Heart right ventricle (tissue), 16 donors: ENCODE measurements around the gene MROH2B. TPM values are rescaled to one million over a fixed set of nuclear protein-coding genes. Genes with fewer than 3 reads are reported as not detected.

Experiments used
- ATAC-seq, 8 donors: fragments of 200-7000 bp; cut with Tn5 transposase; one replicate each; pipeline ENCODE4 v1.9.1; 2020; ENCODE audit warnings: mild to moderate bottlenecking in 8 of 8, moderate library complexity in 8 of 8, moderate number of reproducible peaks in 1 of 8
- DNase-seq, 2 donors: peaks; one replicate each; pipeline ENCODE4 v3.0.0-alpha.2; 2020
- H3K27ac ChIP-seq, 10 donors: fragments of 200-600 bp; sonication (generic) in 2 of 10; one replicate each; pipeline versions ENCODE4 v1.5.0 to v1.8.0; 2020 to 2022; ENCODE audit warnings: mild to moderate bottlenecking in 3 of 10
- H3K27me3 ChIP-seq, 7 donors: fragments of 200-600 bp; one replicate each; pipeline ENCODE4 v1.8.0; 2021 to 2022; ENCODE audit warnings: mild to moderate bottlenecking in 2 of 7
- H3K36me3 ChIP-seq, 9 donors: fragments of 200-600 bp; sonication (generic) in 1 of 9; one replicate each; pipeline versions ENCODE4 v1.5.0 to v1.8.0; 2020 to 2022; ENCODE audit warnings: mild to moderate bottlenecking in 2 of 9
- H3K4me1 ChIP-seq, 9 donors: fragments of 200-600 bp; sonication (generic) in 1 of 9; one replicate each; pipeline versions ENCODE4 v1.5.0 to v1.8.0; 2020 to 2022; ENCODE audit warnings: mild to moderate bottlenecking in 4 of 9
- H3K4me3 ChIP-seq, 10 donors: fragments of 200-600 bp; sonication (generic) in 2 of 10; one replicate each; pipeline versions ENCODE4 v1.5.0 to v1.8.0; 2020 to 2022; ENCODE audit warnings: mild to moderate bottlenecking in 7 of 10, moderate library complexity in 2 of 10
- H3K9me3 ChIP-seq, 11 donors: fragments of 200-600 bp in 10 of 11; sonication (generic) in 2 of 11; one replicate each; pipeline versions ENCODE4 v1.5.0 to v1.8.0; 2013 to 2022; ENCODE audit warnings: mild to moderate bottlenecking in 2 of 11, control low read depth in 1 of 11, moderate library complexity in 1 of 11
- WGBS, 2 donors: extraction: QIAGEN DNeasy Blood & Tissue Kit; methylation state at CpG; one replicate each; pipeline ENCODE4 v1.1.7; 2013; ENCODE audit warnings: inconsistent platforms in 1 of 2; 5-methylcytosine and 5-hydroxymethylcytosine counted together
- intact Hi-C, 10 donors: fragments of 100-400 bp; cut with DNase I; formaldehyde crosslinking; loops; one replicate each; pipeline versions ENCODE4 v1.11.1 to v1.14.2; 2022
- polyA plus RNA-seq, 2 donors: library from polyadenylated mRNA; stranded (reverse); fragments of 200-250 nt; gene quantifications; one replicate each; pipeline ENCODE4 v1.2.3, GENCODE V29; 2013
- total RNA-seq, 10 donors: library from RNA; stranded (reverse); fragmentation: NEBNext Ultra II Directional in 3 of 10; extraction: Animal tissue kit (Norgen Biotek cat#: 25700) in 3 of 10; gene quantifications; one replicate each; pipeline versions ENCODE4 v1.2.1 to v1.2.4, GENCODE V29; 2021 to 2023
- TF ChIP-seq, protein P1 (sequence below), 9 donors: fragments of 200-600 bp; sonication (generic) in 2 of 9; IDR thresholded peaks; one replicate each; pipeline versions ENCODE4 v1.5.0 to v1.8.0; 2021 to 2022; ENCODE audit warnings: antibody characterized with exemption in 9 of 9, mild to moderate bottlenecking in 5 of 9, moderate library complexity in 1 of 9
- donor health status: Arrhythmogenic right ventricular cardiomyopathy.
- donor health status: ischemic (EF 13 %, LVEDD 7.1; RV severe dilation, severe dysfunction).
- donor health status: healthy with polysubstance abuse.
- donor health status: DM: no; HTN: yes; CAD: no.
- donor health status: DM: no; HTN: no; CAD: no.
- donor health status: ischemic (EF 25% LVEDD 6.9; RV normal size, moderate dysfunction).
- donor health status: ischemic (EF 25% LVEDD 5.7; RV mildly dilated, moderate dysfunction).
- donor health status: healthy.
- donor health status: DM: yes; HTN: yes; CAD: no.
- donor health status: Ischemic cardiomyopathy.
- donor health status: ischemic (EF 35%, LVEDD 5.7; RV mildly dilated, moderate dysfunction).
- donor health status: nonischemic (EF 11% LVEDD 7.7; RV severe dilation, severe dysfunction).
- donor health status: DM: yes; HTN: yes; CAD: no.
- donor health status: PGD.
- donor health status: ischemic (EF 29% LVEDD 5.4; RV normal size, mild dysfunction).
- donor health status: nonischemic (EF 23%, LVEDD 6.1; RV moderate dilation, normal function).

MROH2B gene
- total and polyA plus RNA-seq, 12 donors = under 0.01 TPM; not detected in 11

DNA sequence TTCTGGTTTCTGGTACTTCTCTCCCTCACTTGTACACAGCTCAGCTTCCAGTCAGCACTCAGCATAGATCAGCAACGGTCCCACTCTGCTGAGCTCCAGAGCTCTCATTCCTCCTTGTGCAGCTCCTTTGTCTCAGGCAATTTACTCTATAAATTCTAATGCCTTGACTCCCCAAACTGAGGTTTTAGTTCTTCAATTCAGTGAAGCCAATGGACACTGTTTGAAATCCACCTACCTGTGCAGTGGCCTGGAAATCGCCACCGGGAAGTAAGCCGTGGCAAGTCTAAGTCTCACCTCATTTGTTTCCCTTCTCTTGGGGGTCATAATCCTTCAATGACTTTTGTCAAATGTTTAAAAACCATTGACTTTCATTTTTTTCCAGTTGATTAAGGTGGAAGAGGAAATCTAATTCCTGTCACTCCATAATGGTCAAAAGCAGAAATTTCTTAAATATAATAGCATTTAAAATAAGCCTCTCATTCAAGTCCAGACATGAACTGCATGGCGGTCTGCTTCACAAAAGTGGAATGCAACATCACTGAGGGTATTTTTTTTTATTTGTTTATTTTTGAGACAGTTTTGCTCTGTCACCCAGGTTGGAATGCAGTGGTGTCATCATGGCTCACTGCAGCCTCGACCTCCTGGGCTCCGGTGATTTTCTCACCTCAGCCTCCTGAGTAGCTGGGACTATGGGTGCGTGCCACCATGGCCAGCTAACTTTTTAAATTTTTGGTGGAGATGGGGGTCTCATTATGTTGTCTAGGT, 82.2 kb downstream of the MROH2B start:
- TF ChIP-seq, protein P1, sequence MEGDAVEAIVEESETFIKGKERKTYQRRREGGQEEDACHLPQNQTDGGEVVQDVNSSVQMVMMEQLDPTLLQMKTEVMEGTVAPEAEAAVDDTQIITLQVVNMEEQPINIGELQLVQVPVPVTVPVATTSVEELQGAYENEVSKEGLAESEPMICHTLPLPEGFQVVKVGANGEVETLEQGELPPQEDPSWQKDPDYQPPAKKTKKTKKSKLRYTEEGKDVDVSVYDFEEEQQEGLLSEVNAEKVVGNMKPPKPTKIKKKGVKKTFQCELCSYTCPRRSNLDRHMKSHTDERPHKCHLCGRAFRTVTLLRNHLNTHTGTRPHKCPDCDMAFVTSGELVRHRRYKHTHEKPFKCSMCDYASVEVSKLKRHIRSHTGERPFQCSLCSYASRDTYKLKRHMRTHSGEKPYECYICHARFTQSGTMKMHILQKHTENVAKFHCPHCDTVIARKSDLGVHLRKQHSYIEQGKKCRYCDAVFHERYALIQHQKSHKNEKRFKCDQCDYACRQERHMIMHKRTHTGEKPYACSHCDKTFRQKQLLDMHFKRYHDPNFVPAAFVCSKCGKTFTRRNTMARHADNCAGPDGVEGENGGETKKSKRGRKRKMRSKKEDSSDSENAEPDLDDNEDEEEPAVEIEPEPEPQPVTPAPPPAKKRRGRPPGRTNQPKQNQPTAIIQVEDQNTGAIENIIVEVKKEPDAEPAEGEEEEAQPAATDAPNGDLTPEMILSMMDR (IDR thresholded peaks at IDR 0.05) = no peak
- Histone ChIP-seq H3K4me1 (peaks cover 0 to 28% (median 16%) of the 10 kb centered on the region in 9 donors), H3K4me3 (no peak overlapping the region), H3K27ac (no peak overlapping the region), H3K36me3 (no peaks in the 10 kb centered on the region), H3K27me3 (no peaks in the 10 kb centered on the region), H3K9me3 (peaks cover 0 to 8% (median 0%) of the 10 kb centered on the region in 11 donors)
- no peak for ATAC-seq
- no peak for DNase-seq
- intact Hi-C loops = no loop called here
- WGBS, 2 donors = 95 to 96% methylated on average over 8 of the region's 8 CpGs

DNA sequence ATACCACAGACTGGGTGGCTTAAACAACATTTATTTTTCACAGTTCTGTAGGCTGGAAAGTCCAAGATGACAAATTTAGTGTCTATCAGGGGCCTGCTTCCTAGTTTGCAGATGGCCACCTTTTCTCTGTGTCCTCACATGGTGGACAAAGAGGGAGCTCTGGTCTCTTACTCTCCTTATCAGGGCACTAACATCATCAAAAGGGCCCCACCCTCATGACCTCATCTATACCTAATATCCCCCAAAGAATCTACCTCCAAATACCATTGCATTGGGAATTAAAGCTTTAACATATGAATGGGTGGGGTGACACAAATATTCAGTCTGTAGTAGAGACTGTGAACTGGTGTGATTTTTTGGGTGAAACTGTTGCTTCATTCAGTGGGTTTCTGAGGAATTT, 83.8 kb downstream of the MROH2B start:
- Histone ChIP-seq H3K9me3 (peaks cover 0 to 8% (median 0%) of the 10 kb centered on the region in 11 donors), H3K27ac (no peak overlapping the region), H3K27me3 (no peaks in the 10 kb centered on the region), H3K4me3 (no peak overlapping the region), H3K4me1 (peaks cover 0 to 26% (median 16%) of the 10 kb centered on the region in 9 donors), H3K36me3 (no peaks in the 10 kb centered on the region)
- DNase-seq (no peak), ATAC-seq (no peak)
- intact Hi-C loops = no loop called here
- TF ChIP-seq, protein P1 (IDR thresholded peaks at IDR 0.05) = no peak

DNA sequence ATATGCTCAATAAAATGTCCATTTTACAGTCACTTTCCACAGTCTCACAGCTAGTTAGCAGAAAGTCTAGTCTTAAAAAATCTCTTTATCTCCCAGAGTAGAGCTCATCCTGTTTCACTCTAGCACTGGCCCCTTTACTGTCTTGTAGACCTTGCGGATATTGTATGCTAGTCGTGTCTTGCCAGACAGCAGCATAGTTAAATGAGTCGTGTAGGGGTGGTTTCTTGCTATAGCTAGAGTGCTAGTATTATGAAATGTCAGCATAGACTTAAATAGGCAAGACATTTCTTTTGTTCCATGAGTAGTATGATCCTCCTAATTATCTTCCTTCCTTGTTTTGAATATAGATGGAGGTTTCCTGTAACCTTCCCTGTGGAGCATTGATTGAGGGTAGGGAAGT, 84.5 kb downstream of the MROH2B start:
- peaks cover 0 to 8% (median 0%) of the 10 kb centered on the region in 11 donors for H3K9me3 ChIP-seq
- intact Hi-C loops = no loop called here

DNA sequence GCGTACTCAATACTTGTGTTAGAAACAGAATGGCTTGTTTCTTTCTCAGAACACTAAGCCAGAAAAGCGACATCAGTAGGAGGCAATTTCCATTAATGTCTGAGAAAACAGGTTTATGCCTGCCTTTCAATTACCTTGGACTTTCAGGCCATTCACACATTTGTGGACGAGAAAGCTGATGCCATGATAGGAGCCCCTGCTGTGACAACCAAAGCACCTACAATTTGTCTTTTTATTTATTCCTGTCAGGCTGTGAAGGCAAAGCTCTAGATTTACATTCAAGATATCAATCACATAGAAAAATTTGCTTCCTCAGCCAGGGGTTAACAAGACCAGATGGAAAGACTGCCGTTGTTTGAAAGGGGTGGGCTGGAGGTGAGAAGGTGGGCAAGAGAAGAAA, 85.6 kb downstream of the MROH2B start:
- intact Hi-C loops = no loop called here
- H3K27ac ChIP-seq = no peak overlapping the region
- no peaks in the 10 kb centered on the region for H3K27me3 ChIP-seq
- WGBS, 2 donors = 58 to 80% methylated on average over 4 of the region's 4 CpGs
- H3K4me1 ChIP-seq = peaks cover 0 to 7% (median 5%) of the 10 kb centered on the region in 9 donors
- no peak overlapping the region for H3K4me3 ChIP-seq
- TF ChIP-seq, protein P1 (IDR thresholded peaks at IDR 0.05) = no peak
- peaks cover 0 to 8% (median 0%) of the 10 kb centered on the region in 11 donors for H3K9me3 ChIP-seq
- DNase-seq (no peak), ATAC-seq (no peak)
- H3K36me3 ChIP-seq = peaks cover 0 to 15% (median 0%) of the 10 kb centered on the region in 9 donors

More for the DNA sequence above, 84.5 kb downstream of the MROH2B start:
- peaks cover 0 to 3% (median 0%) of the 10 kb centered on the region in 9 donors for H3K36me3 ChIP-seq
- no peak for DNase-seq
- TF ChIP-seq, protein P1 (IDR thresholded peaks at IDR 0.05) = no peak
- no peaks in the 10 kb centered on the region for H3K27me3 ChIP-seq
- H3K4me3 ChIP-seq = no peak overlapping the region
- H3K4me1 ChIP-seq = peaks cover 0 to 19% (median 13%) of the 10 kb centered on the region in 9 donors
- H3K27ac ChIP-seq = no peak overlapping the region
- ATAC-seq = no peak
- 85 to 87% methylated on average over 3 of the region's 3 CpGs for WGBS, 2 donors
